Tibial artery (tissue), 4 donors: Measurements from ENCODE around the gene HSDL2.

ENCODE experiments used
- DNase-seq, 2 donors: peaks; one replicate each; pipeline ENCODE4 v3.0.0-alpha.2; 2019
- H3K27ac ChIP-seq, 2 donors: fragments of 200-600 bp; sonication (generic) in 1 of 2; 1 replicate in 1 of 2; 2 replicates in 1 of 2; pipeline ENCODE4 v1.5.1; 2018 to 2019; ENCODE audit warnings: mild to moderate bottlenecking in 1 of 2
- H3K27me3 ChIP-seq, 2 donors: fragments of 200-600 bp; sonication (generic) in 1 of 2; one replicate each; pipeline versions ENCODE4 v1.5.1 to v1.6.0; 2016 to 2019
- H3K36me3 ChIP-seq, 3 donors: fragments of 200-600 bp; sonication (generic) in 2 of 3; one replicate each; pipeline ENCODE4 v1.5.1; 2016 to 2019; ENCODE audit warnings: mild to moderate bottlenecking in 2 of 3
- H3K4me1 ChIP-seq, 4 donors: fragments of 200-600 bp; sonication (generic) in 2 of 4; 1 replicate in 3 of 4; 2 replicates in 1 of 4; pipeline ENCODE4 v1.5.1; 2016 to 2019
- H3K4me3 ChIP-seq, 2 donors: fragments of 200-600 bp; sonication (generic) in 1 of 2; 1 replicate in 1 of 2; 2 replicates in 1 of 2; pipeline ENCODE4 v1.5.1; 2018 to 2019; ENCODE audit warnings: mild to moderate bottlenecking in 2 of 2
- H3K9me3 ChIP-seq, 3 donors: fragments of 200-600 bp; sonication (generic) in 1 of 3; one replicate each; pipeline ENCODE4 v1.5.1; 2016 to 2019
- CTCF ChIP-seq, 2 experiments: fragments of 200-600 bp in 1 of 2; fragments of 450-650 bp in 1 of 2; IDR thresholded peaks; one replicate each; pipeline ENCODE4 v1.5.1; 2017 to 2019; ENCODE audit warnings: antibody characterized with exemption in 2 of 2, mild to moderate bottlenecking in 1 of 2, moderate library complexity in 1 of 2
- intact Hi-C: fragments of 100-400 bp; cut with DNase I; formaldehyde crosslinking; loops from one replicate; pipeline ENCODE4 v1.15.0; 2023; ENCODE audit warnings: low total_unique reads

Gene HSDL2

GRCh38 chr9:112421771-112422222, 41.9 kb downstream of the HSDL2 start:
- no peaks in the 10 kb centered on the region for H3K27me3 ChIP-seq
- H3K36me3 ChIP-seq, result peaks cover 29 to 48% (median 32%) of the 10 kb centered on the region in 3 donors
- no peak for DNase-seq
- no peak for TF ChIP-seq CTCF (IDR thresholded peaks at IDR 0.05)
- no peak overlapping the region for H3K4me3 ChIP-seq
- no peaks in the 10 kb centered on the region for H3K9me3 ChIP-seq
- H3K4me1 ChIP-seq, result no peaks in the 10 kb centered on the region
- H3K27ac ChIP-seq, result no peak overlapping the region
- intact Hi-C loops, result no loop called here

- no peak for TF ChIP-seq CTCF (IDR thresholded peaks at IDR 0.05)
- H3K9me3 ChIP-seq, result no peaks in the 10 kb centered on the region
- intact Hi-C loops, result no loop called here
- no peak for DNase-seq
- no peaks in the 10 kb centered on the region for H3K27me3 ChIP-seq
- no peak overlapping the region for H3K4me3 ChIP-seq
- H3K4me1 ChIP-seq, result no peaks in the 10 kb centered on the region
- no peak overlapping the region for H3K27ac ChIP-seq
- peaks cover 29 to 48% (median 32%) of the 10 kb centered on the region in 3 donors for H3K36me3 ChIP-seq
Measured at GRCh38 chr9:112422417-112423148, 42.7 kb downstream of the HSDL2 start.

- Histone ChIP-seq H3K4me1 (no peaks in the 10 kb centered on the region), H3K27ac (no peak overlapping the region), H3K36me3 (peaks cover 0 to 29% (median 7%) of the 10 kb centered on the region in 3 donors), H3K27me3 (no peaks in the 10 kb centered on the region), H3K9me3 (no peaks in the 10 kb centered on the region), H3K4me3 (no peak overlapping the region)
- no peak for DNase-seq
- TF ChIP-seq CTCF (IDR thresholded peaks at IDR 0.05), result no peak
- intact Hi-C loops, result no loop called here
Measured at GRCh38 chr9:112430006-112430522, 50.2 kb downstream of the HSDL2 start.

GRCh38 chr9:112433499-112434392, 53.8 kb downstream of the HSDL2 start:
- intact Hi-C loops, result no loop called here
- Histone ChIP-seq H3K27me3 (no peaks in the 10 kb centered on the region), H3K36me3 (peaks cover 0 to 33% (median 13%) of the 10 kb centered on the region in 3 donors), H3K4me3 (no peak overlapping the region), H3K4me1 (no peaks in the 10 kb centered on the region), H3K27ac (no peak overlapping the region), H3K9me3 (no peaks in the 10 kb centered on the region)
- DNase-seq, result no peak
- no peak for TF ChIP-seq CTCF (IDR thresholded peaks at IDR 0.05)

- Histone ChIP-seq H3K4me1 (no peaks in the 10 kb centered on the region), H3K36me3 (peaks cover 0 to 40% (median 13%) of the 10 kb centered on the region in 3 donors), H3K27me3 (no peaks in the 10 kb centered on the region), H3K27ac (no peak overlapping the region), H3K4me3 (no peak overlapping the region), H3K9me3 (no peaks in the 10 kb centered on the region)
- no peak for TF ChIP-seq CTCF (IDR thresholded peaks at IDR 0.05)
- no peak for DNase-seq
- intact Hi-C loops, result no loop called here
Measured at GRCh38 chr9:112434487-112434886, 54.6 kb downstream of the HSDL2 start.
